Hepatocyte (in vitro differentiated cells): ENCODE data around the gene APOE.

Experiments
- EZH2 ChIP-seq: fragments of 200-600 bp; sonication (generic); IDR thresholded peaks from 2 replicates; pipeline ENCODE4 v1.6.1; 2016; ENCODE audit warnings: antibody characterized with exemption, mild to moderate bottlenecking, borderline replicate concordance
- EZH2phosphoT487 ChIP-seq: fragments of 200-600 bp; sonication (generic); IDR thresholded peaks from one replicate; pipeline ENCODE4 v1.6.1; 2018; ENCODE audit warnings: antibody characterized with exemption, mild to moderate bottlenecking, low read depth, moderate library complexity; ENCODE audit not compliant: unreplicated experiment, severe bottlenecking
- TF ChIP-seq, protein P1 (sequence below): fragments of 200-600 bp; sonication (generic); IDR thresholded peaks from 2 replicates; pipeline ENCODE4 v1.5.1; 2016; ENCODE audit warnings: antibody characterized with exemption, mild to moderate bottlenecking; ENCODE audit not compliant: poor library complexity

GRCh38 chr19:44894052-44894400 is 11.6 kb upstream of the APOE start:
- TF ChIP-seq, protein P1, sequence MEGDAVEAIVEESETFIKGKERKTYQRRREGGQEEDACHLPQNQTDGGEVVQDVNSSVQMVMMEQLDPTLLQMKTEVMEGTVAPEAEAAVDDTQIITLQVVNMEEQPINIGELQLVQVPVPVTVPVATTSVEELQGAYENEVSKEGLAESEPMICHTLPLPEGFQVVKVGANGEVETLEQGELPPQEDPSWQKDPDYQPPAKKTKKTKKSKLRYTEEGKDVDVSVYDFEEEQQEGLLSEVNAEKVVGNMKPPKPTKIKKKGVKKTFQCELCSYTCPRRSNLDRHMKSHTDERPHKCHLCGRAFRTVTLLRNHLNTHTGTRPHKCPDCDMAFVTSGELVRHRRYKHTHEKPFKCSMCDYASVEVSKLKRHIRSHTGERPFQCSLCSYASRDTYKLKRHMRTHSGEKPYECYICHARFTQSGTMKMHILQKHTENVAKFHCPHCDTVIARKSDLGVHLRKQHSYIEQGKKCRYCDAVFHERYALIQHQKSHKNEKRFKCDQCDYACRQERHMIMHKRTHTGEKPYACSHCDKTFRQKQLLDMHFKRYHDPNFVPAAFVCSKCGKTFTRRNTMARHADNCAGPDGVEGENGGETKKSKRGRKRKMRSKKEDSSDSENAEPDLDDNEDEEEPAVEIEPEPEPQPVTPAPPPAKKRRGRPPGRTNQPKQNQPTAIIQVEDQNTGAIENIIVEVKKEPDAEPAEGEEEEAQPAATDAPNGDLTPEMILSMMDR, result no peak
- TF ChIP-seq EZH2 (no peak), EZH2phosphoT487 (no peak)
